Liver (tissue), 9 donors: Measurements from ENCODE around the gene APRT. TPM values are rescaled to one million over a fixed set of nuclear protein-coding genes. Genes with fewer than 3 reads are reported as not detected.

Experiments
- DNase-seq: peaks from one replicate; pipeline ENCODE4 v3.0.0-alpha.2; 2017; ENCODE audit warnings: low spot score
- H3K27ac ChIP-seq, 2 donors: one replicate each; pipeline ENCODE4 v1.7.0; 2013; ENCODE audit warnings: inconsistent platforms in 2 of 2, low read length in 2 of 2, control low read depth in 1 of 2, low read depth in 1 of 2, mild to moderate bottlenecking in 1 of 2
- H3K27me3 ChIP-seq, 4 donors: one replicate each; pipeline versions ENCODE4 v1.6.1 to v1.7.0; 2013; ENCODE audit warnings: low read length in 3 of 4, inconsistent platforms in 1 of 4, mild to moderate bottlenecking in 1 of 4, moderate library complexity in 1 of 4; ENCODE audit not compliant: control insufficient read depth in 4 of 4, insufficient read depth in 4 of 4
- H3K36me3 ChIP-seq, 4 donors: one replicate each; pipeline versions ENCODE4 v1.6.1 to v1.7.0; 2013; ENCODE audit warnings: low read length in 3 of 4, mild to moderate bottlenecking in 3 of 4, low read depth in 1 of 4, moderate library complexity in 1 of 4; ENCODE audit not compliant: control insufficient read depth in 4 of 4, insufficient read depth in 3 of 4
- H3K4me1 ChIP-seq, 4 donors: one replicate each; pipeline versions ENCODE4 v1.6.1 to v1.7.0; 2013; ENCODE audit warnings: low read length in 3 of 4, mild to moderate bottlenecking in 3 of 4, moderate library complexity in 1 of 4; ENCODE audit not compliant: control insufficient read depth in 4 of 4, insufficient read depth in 4 of 4
- H3K4me3 ChIP-seq, 3 donors: one replicate each; pipeline versions ENCODE4 v1.6.1 to v1.7.0; 2013; ENCODE audit warnings: low read length in 3 of 3, control low read depth in 1 of 3, low read depth in 1 of 3, mild to moderate bottlenecking in 1 of 3
- H3K9ac ChIP-seq, 2 donors: one replicate each; pipeline ENCODE4 v1.7.0; 2013; ENCODE audit warnings: low read length in 2 of 2, mild to moderate bottlenecking in 2 of 2, moderate library complexity in 2 of 2, control low read depth in 1 of 2, low read depth in 1 of 2
- H3K9me3 ChIP-seq, 4 donors: one replicate each; pipeline versions ENCODE4 v1.6.1 to v1.7.0; 2013; ENCODE audit warnings: low read length in 3 of 4; ENCODE audit not compliant: control insufficient read depth in 4 of 4
- ATF3 ChIP-seq: IDR thresholded peaks from 2 replicates; pipeline ENCODE4 v1.6.1; 2016; ENCODE audit warnings: antibody characterized with exemption
- CTCF ChIP-seq: fragments of 150-350 bp; IDR thresholded peaks from 2 replicates; pipeline ENCODE4 v1.5.1; 2017; ENCODE audit warnings: improper control_type of control experiment, low read depth, low read length; ENCODE audit not compliant: missing input control
- FOXA2 ChIP-seq: IDR thresholded peaks from 2 replicates; pipeline ENCODE4 v1.6.1; 2016; ENCODE audit warnings: antibody characterized with exemption
- GABPA ChIP-seq, 2 donors: IDR thresholded peaks in 1 of 2; conservative IDR thresholded peaks in 1 of 2; 2 replicates each; pipeline ENCODE4 v1.6.1; 2016; ENCODE audit warnings: antibody characterized with exemption in 2 of 2, mild to moderate bottlenecking in 1 of 2, moderate library complexity in 1 of 2
- HNF4G ChIP-seq: IDR thresholded peaks from 2 replicates; pipeline ENCODE4 v1.6.1; 2016; ENCODE audit warnings: antibody characterized with exemption
- NR2F2 ChIP-seq: IDR thresholded peaks from 2 replicates; pipeline ENCODE4 v1.6.1; 2016; ENCODE audit warnings: antibody characterized with exemption
- RAD21 ChIP-seq, 2 donors: IDR thresholded peaks; 2 replicates each; pipeline ENCODE4 v1.6.1; 2016; ENCODE audit warnings: antibody characterized with exemption in 2 of 2, mild to moderate bottlenecking in 2 of 2
- RXRA ChIP-seq, 2 donors: IDR thresholded peaks; 2 replicates each; pipeline ENCODE4 v1.6.1; 2017 to 2018; ENCODE audit warnings: antibody characterized with exemption in 2 of 2, mild to moderate bottlenecking in 1 of 2
- TAF1 ChIP-seq: conservative IDR thresholded peaks from 2 replicates; pipeline ENCODE4 v1.6.1; 2016; ENCODE audit warnings: antibody characterized with exemption, mild to moderate bottlenecking
- YY1 ChIP-seq: IDR thresholded peaks from 2 replicates; pipeline ENCODE4 v1.6.1; 2016; ENCODE audit warnings: antibody characterized with exemption, mild to moderate bottlenecking
- ZBTB33 ChIP-seq: IDR thresholded peaks from 2 replicates; pipeline ENCODE4 v1.6.1; 2016; ENCODE audit warnings: antibody characterized with exemption
- WGBS: extraction: QIAGEN DNeasy Blood & Tissue Kit; methylation state at CpG from one replicate; pipeline ENCODE4 v1.1.7; 2013; 5-methylcytosine and 5-hydroxymethylcytosine counted together
- polyA plus RNA-seq, 2 donors: library from polyadenylated mRNA; stranded (reverse) in 1 of 2; unstranded in 1 of 2; fragments of 200-250 nt in 1 of 2; fragments of >200 nt in 1 of 2; fragmentation: Nextera tagmentation in 1 of 2; extraction: Ambion mirVana in 1 of 2; gene quantifications; one replicate each; pipeline versions ENCODE4 v1.2.1 to v1.2.3, GENCODE V29; 2013 to 2015
- total RNA-seq, 2 donors: library from RNA; depleted of rRNA; stranded (reverse); fragments of >200 nt; gene quantifications; one replicate each; pipeline ENCODE4 v1.2.3, GENCODE V29; 2014
- donor health status: healthy.
- donor health status: healthy.
- donor health status: healthy.
- donor health status: healthy.
- donor health status: healthy.

APRT gene
- total and polyA plus RNA-seq, 4 donors = 27.9 to 160 (median 94.4) TPM

- TF ChIP-seq ZBTB33 (no peak), ATF3 (no peak), YY1 (no peak)
Measured at GRCh38 chr16:88836791-88837190, 25.1 kb upstream of the APRT start (continued).

GRCh38 chr16:88835818-88836217 lies 24.1 kb upstream of the APRT start:
- Histone ChIP-seq H3K9me3 (no peaks in the 10 kb centered on the region), H3K27ac (no peak overlapping the region), H3K4me3 (no peak overlapping the region), H3K27me3 (no peaks in the 10 kb centered on the region), H3K9ac (no peak overlapping the region), H3K4me1 (no peaks in the 10 kb centered on the region), H3K36me3 (peaks cover 0 to 25% (median 6%) of the 10 kb centered on the region in 4 donors)
- no peak for DNase-seq
- TF ChIP-seq HNF4G (no peak), RXRA (IDR thresholded peaks at IDR 0.05) (no peak), NR2F2 (no peak), ATF3 (no peak)
- WGBS = 97% methylated on average over 33 of the region's 33 CpGs

GRCh38 chr16:88835383-88835782 lies 23.7 kb upstream of the APRT start:
- peaks cover 0 to 22% (median 6%) of the 10 kb centered on the region in 4 donors for H3K36me3 ChIP-seq
- no peak for DNase-seq
- H3K27me3 ChIP-seq = no peaks in the 10 kb centered on the region
- H3K4me3 ChIP-seq = no peak overlapping the region
- 94% methylated on average over 11 of the region's 11 CpGs for WGBS
- no peak overlapping the region for H3K27ac ChIP-seq
- H3K4me1 ChIP-seq = no peaks in the 10 kb centered on the region
- H3K9ac ChIP-seq = no peak overlapping the region
- no peak for TF ChIP-seq GABPA (IDR thresholded peaks at IDR 0.05 in 1 of 2, conservative IDR thresholded peaks at IDR 0.05 in 1 of 2)
- no peak for TF ChIP-seq CTCF
- no peak for TF ChIP-seq RAD21 (IDR thresholded peaks at IDR 0.05)
- no peak for TF ChIP-seq NR2F2
- no peak for TF ChIP-seq FOXA2
- TF ChIP-seq ZBTB33 = no peak
- no peak for TF ChIP-seq TAF1
- H3K9me3 ChIP-seq = no peaks in the 10 kb centered on the region
